ENCODE data around the gene DPYD.

Gene DPYD

DNA sequence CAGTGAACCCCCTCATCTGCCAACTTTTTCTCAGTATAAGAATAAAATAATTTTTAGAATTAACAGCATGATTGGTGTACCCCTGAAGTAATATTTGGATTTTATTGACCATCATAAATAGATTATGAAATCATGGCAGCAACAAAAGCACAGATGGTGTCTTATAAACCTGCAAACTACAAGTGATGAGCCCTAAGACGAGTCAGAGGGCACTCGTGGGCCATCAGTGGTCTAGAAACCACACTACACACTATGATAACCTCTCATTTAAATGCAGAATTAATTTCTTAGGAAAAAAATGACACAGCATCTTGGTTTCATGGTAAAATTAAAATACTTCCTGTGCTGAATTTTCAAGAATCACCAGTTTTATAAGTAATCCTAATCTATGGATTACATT lies 886.9 kb downstream of the DPYD start:
- H3F3A ChIP-seq (ENCODE audit: low read depth), result no peaks in the 10 kb centered on the region
- H3K79me2 ChIP-seq (ENCODE audit: insufficient read depth, low read length), result no peaks in the 10 kb centered on the region
- H3K9ac ChIP-seq (ENCODE audit: low read depth, low read length, poor library complexity, severe bottlenecking), result no peak overlapping the region
- H4K20me1 ChIP-seq (ENCODE audit: insufficient read depth, low read length, poor library complexity, severe bottlenecking), result no peaks in the 10 kb centered on the region
- peak overlapping the region; percentile 54; the same call in 1 of the 2 replicates for H2AFZ ChIP-seq (ENCODE audit: low read length)
- peak overlapping the region; percentile 7 for H3K4me2 ChIP-seq (ENCODE audit: low read depth, low read length, poor library complexity, severe bottlenecking)
- no peaks in the 10 kb centered on the region for H3K36me3 ChIP-seq (ENCODE audit: insufficient read depth, low read length)
- no peaks in the 10 kb centered on the region for H3K9me3 ChIP-seq (ENCODE audit: insufficient read depth, low read depth, low read length)
- no peak overlapping the region for H3K4me3 ChIP-seq (ENCODE audit: low read length, poor library complexity, severe bottlenecking)
- H3K27me3 ChIP-seq (ENCODE audit: insufficient read depth, low read length, poor library complexity, severe bottlenecking), result no peaks in the 10 kb centered on the region
- H3K4me1 ChIP-seq (ENCODE audit: insufficient read depth, low read length, poor library complexity, severe bottlenecking), result peaks cover 7% of the 10 kb centered on the region
- TF ChIP-seq CTCF (conservative IDR thresholded peaks at IDR 0.05; ENCODE audit: low read length) (no peak), EZH2phosphoT487 (IDR thresholded peaks at IDR 0.05; ENCODE audit: borderline replicate concordance) (no peak)
- H3K9me2 ChIP-seq (replicated peaks; ENCODE audit: low read depth, low read length), result no peaks in the 10 kb centered on the region

All from Loucy (cell line).